ENCODE results near the gene EMSY. TPM values are rescaled to one million over a fixed set of nuclear protein-coding genes. Genes with fewer than 3 reads are reported as not detected.

EMSY gene
- total and polyA plus RNA-seq, 12 donors: 7.0 to 48.0 (median 16.4) TPM

- no peaks in the 10 kb centered on the region for H3K27me3 ChIP-seq
- H3K4me3 ChIP-seq: no peak overlapping the region
- H3K27ac ChIP-seq: no peak overlapping the region
- H3K4me1 ChIP-seq (replicated peaks in 1 of 2): no peaks in the 10 kb centered on the region
- intact Hi-C loops (cut with DNase I): no loop called here
- no peak for DNase-seq
- H3K36me3 ChIP-seq (replicated peaks in 1 of 2): no peaks in the 10 kb centered on the region
- no peak for TF ChIP-seq CTCF (IDR thresholded peaks at IDR 0.05)
- TF ChIP-seq POLR2A (IDR thresholded peaks at IDR 0.05): no peak
- H3K9me3 ChIP-seq (replicated peaks in 1 of 3): no peaks in the 10 kb centered on the region
Observed at GRCh38 chr11:76415073-76415472, 29.7 kb upstream of the EMSY start.

GRCh38 chr11:76419896-76420295, 24.9 kb upstream of the EMSY start:
- Histone ChIP-seq H3K27ac (no peak overlapping the region), H3K4me1 (replicated peaks in 1 of 2) (no peaks in the 10 kb centered on the region), H3K9me3 (replicated peaks in 1 of 3) (no peaks in the 10 kb centered on the region), H3K4me3 (no peak overlapping the region), H3K27me3 (no peaks in the 10 kb centered on the region), H3K36me3 (replicated peaks in 1 of 2) (no peaks in the 10 kb centered on the region)
- TF ChIP-seq CTCF (IDR thresholded peaks at IDR 0.05): peak in 4 of 6 experiments; percentile 18 to 33 (median 25)
- no peak for TF ChIP-seq POLR2A (IDR thresholded peaks at IDR 0.05)
- intact Hi-C loops (cut with DNase I): no loop called here
- 53 to 68% (median 61%) methylated on average over 3 of the region's 3 CpGs for WGBS, 4 donors
- DNase-seq: peak in 1 of 7 donors; percentile 3

- Histone ChIP-seq H3K4me1 (replicated peaks in 1 of 2) (no peaks in the 10 kb centered on the region), H3K27me3 (no peaks in the 10 kb centered on the region), H3K27ac (no peak overlapping the region), H3K4me3 (no peak overlapping the region), H3K36me3 (replicated peaks in 1 of 2) (no peaks in the 10 kb centered on the region), H3K9me3 (replicated peaks in 1 of 3) (no peaks in the 10 kb centered on the region)
- no peak for TF ChIP-seq CTCF (IDR thresholded peaks at IDR 0.05)
- intact Hi-C loops (cut with DNase I): no loop called here
- DNase-seq: no peak
- WGBS, 4 donors: 69 to 81% (median 80%) methylated on average over 3 of the region's 3 CpGs
Observed at GRCh38 chr11:76424379-76424778, 20.4 kb upstream of the EMSY start.

GRCh38 chr11:76424891-76425290, 19.9 kb upstream of the EMSY start:
- TF ChIP-seq CTCF (IDR thresholded peaks at IDR 0.05) (no peak), POLR2A (IDR thresholded peaks at IDR 0.05) (no peak)
- H3K36me3 ChIP-seq (replicated peaks in 1 of 2): no peaks in the 10 kb centered on the region
- 82 to 94% (median 85%) methylated on average over 2 of the region's 2 CpGs for WGBS, 4 donors

More at GRCh38 chr11:76424891-76425290, 19.9 kb upstream of the EMSY start:
- intact Hi-C loops (cut with DNase I): no loop called here
- H3K27ac ChIP-seq: no peak overlapping the region
- H3K4me1 ChIP-seq (replicated peaks in 1 of 2): no peaks in the 10 kb centered on the region
- no peaks in the 10 kb centered on the region for H3K27me3 ChIP-seq
- no peaks in the 10 kb centered on the region for H3K9me3 ChIP-seq (replicated peaks in 1 of 3)
- DNase-seq: no peak
- H3K4me3 ChIP-seq: no peak overlapping the region

Data from adrenal gland (tissue), 12 donors.